ENCODE measurements around the gene MIPOL1.
A peak's percentile ranks its signal among the peaks of the same experiment; 100 is the strongest.
"Not testable (repeated sequence)": the region's sequence is repeated elsewhere in the genome, so short reads cannot be mapped to it uniquely, and the experiment has no call there.

The MIPOL1 gene, protein sequence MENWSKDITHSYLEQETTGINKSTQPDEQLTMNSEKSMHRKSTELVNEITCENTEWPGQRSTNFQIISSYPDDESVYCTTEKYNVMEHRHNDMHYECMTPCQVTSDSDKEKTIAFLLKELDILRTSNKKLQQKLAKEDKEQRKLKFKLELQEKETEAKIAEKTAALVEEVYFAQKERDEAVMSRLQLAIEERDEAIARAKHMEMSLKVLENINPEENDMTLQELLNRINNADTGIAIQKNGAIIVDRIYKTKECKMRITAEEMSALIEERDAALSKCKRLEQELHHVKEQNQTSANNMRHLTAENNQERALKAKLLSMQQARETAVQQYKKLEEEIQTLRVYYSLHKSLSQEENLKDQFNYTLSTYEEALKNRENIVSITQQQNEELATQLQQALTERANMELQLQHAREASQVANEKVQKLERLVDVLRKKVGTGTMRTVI

GRCh38 chr14:37197421-37198272 lies at the start of gene MIPOL1:
MIPOL1 (plus strand) TSS chr14:37197937; CDS start chr14:37247889, 49,952 bp downstream.
- peak; percentile 6 for DNase-seq (ENCODE audit: low spot score)

GRCh38 chr14:37150414-37150813 lies 47.3 kb upstream of the MIPOL1 start:
- no peak for DNase-seq (ENCODE audit: low spot score)

DNA sequence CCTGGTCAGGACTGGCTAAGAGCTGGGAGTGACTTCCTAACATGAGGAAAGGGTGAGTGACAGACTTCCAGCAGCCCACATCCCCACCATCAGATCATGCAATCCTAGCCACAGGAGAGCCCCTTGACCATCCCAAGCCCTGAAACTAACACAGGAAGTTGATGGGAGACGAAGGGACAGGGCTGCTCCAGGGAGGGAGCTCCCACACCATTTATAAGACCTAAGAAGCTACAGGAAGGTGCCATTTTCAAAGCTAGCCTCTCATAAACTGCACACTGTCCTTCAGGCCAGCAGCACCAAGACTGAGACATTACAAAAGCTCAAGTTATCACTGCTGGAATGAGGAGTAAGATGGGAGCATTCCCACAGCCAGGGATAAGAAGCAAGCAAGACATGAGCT lies 44.7 kb upstream of the MIPOL1 start:
- no peak for DNase-seq (ENCODE audit: low spot score)

DNA sequence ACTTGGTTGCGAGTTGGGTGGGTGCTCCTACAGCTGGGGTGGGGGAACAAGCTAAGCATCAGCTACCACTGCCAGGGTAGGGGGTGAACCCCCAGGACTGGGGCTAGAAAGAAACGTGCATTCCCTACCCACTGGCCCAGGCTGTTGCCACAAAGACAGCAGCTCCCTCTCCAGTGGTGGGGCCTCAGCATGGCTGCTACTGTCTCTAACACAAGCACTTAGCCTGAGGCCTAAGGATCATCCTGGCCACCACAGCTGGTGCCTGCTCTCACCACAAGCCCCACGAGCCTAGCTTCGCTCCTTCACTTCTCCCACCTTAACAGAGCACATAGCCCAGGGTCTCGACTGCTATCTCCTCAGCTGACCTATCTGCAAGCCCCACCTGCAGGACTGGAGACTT lies 44.3 kb upstream of the MIPOL1 start:
- DNase-seq (ENCODE audit: low spot score): no peak

- no peak for DNase-seq (ENCODE audit: low spot score)
Observed at GRCh38 chr14:37157987-37158386, 39.8 kb upstream of the MIPOL1 start.

DNA sequence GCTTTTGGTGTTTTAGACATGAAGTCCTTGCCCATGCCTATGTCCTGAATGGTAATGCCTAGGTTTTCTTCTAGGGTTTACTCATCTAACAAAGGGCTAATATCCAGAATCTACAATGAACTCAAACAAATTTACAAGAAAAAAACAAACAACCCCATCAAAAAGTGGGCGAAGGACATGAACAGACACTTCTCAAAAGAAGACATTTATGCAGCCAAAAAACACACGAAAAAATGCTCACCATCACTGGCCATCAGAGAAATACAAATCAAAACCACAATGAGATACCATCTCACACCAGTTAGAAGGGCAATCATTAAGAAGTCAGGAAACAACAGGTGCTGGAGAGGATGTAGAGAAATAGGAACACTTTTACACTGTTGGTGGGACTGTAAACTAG lies 35.4 kb upstream of the MIPOL1 start:
- DNase-seq (ENCODE audit: low spot score): not testable (repeated sequence)

DNA sequence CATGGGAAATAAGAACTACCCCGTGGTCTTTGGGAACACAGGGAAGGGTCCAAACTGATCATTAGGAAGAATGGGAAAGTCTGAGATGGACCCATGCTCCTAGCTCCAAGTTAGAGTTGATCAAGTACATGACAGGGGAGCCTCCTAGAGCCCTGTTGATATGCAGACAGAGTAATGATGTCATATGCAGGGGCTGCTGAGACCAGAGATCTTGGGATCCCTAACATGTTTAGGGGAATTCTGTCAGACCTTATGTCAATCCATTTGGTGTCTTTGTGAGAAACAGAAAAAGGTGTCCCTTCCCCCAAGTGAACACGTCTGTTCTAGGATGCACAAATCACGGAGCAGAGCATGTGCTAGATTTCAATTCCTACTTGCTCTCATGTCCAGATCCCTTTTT lies 31.9 kb upstream of the MIPOL1 start:
- no peak for DNase-seq (ENCODE audit: low spot score)

GRCh38 chr14:37167151-37168047 lies 30.3 kb upstream of the MIPOL1 start:
- no peak for DNase-seq (ENCODE audit: low spot score)

DNA sequence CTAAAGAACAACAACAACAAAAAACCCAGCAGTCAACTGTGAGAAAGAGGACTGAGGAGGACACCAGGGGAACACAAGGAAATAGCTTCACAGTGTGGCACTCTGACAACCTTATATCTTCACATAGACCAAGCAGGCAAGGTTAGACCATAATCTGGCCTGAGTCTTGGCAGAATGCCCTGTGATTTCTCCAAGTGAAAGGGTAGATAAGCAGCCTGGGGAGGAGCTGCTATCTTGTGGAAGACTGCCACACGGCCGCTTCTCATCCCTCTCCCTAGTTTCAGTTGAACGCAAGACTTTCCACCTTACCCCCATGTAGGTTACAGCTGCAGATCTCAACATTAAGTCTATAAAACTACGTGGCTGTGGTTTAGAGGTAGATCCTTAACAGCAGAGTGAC lies 29.0 kb upstream of the MIPOL1 start:
- no peak for DNase-seq (ENCODE audit: low spot score)

GRCh38 chr14:37170237-37170636 lies 27.5 kb upstream of the MIPOL1 start:
- no peak for DNase-seq (ENCODE audit: low spot score)

DNA sequence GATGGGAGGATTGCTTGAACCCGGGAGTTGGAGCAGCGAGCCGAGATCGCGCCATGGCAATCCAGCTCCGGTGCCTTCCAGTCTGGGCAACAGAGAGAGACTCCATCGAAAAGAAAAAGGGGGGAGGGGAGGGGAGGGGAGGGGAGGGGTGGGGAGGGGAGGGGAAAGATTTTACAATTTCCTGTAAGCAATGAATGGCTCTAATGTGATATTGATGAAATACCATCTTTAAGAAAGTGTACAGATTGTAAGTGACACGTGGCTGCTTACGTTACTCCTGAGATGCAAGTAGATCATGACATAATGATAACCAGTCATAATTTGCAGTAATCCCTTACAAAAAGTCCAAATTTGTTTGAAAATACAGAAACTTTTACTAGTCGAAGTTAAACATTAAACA lies 26.7 kb upstream of the MIPOL1 start:
- DNase-seq (ENCODE audit: low spot score): no peak

DNA sequence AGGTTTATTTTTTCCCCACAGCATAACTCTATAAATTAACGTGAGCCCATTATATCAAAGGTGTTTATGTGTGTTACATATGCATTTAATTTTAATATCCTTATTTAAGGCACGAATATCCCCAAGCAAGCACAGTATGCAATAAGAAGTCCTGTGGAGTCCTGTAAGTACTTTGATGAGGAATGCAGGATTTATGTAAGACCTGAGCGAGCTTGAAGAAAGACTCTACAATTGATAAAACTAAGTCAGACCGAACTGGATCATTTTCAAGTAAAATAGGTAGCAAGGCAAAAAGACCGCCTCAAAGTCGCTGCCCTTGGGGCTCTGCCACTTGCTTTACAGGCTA lies 26.1 kb upstream of the MIPOL1 start:
- DNase-seq (ENCODE audit: low spot score): no peak

DNA sequence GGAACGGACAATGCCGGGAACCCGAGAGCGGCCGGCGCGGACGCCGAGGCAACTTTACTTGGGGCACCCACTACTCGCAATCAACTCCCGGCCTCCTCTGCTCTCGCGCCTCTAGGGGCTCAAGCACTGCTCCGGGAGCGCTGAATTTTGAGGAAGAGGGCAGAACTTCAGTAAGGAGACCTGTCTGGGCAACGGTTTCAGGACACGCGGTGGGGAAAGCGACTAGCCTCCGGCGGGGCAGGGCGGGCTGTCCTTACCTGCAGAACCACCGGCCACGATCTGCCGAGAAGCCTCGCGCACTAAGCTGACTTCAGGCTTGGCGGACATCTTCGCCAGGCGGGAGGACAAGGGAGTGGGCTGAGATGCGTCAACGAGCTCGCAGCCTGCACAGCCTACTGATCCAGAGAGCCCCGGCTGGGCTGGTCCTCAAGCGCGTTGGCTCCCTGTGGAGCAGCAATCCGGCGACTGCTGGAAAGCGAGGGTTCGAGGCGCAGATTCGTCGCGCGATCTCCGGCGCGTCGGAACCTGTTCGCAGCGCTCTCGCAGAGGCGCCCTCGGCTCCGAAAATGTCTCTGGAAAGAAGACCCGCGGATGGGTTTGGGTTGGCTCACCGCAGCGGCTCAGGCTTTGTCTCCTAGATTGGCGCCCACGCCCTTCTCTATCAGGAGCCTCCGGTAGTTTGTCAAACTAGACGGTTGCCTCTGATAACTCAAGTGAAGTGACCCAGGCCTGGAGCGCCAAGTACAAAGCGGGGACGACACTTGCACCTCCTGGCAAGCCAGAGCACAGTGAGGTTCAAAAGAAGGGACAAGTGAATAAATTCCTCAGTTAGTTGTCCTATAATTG lies 25.5 kb upstream of the MIPOL1 start, which contains the start of gene SLC25A21:
Gene SLC25A21 (minus strand): TSS at position 583 of the 846 bp plus-strand sequence.
- DNase-seq (ENCODE audit: low spot score): no peak

DNA sequence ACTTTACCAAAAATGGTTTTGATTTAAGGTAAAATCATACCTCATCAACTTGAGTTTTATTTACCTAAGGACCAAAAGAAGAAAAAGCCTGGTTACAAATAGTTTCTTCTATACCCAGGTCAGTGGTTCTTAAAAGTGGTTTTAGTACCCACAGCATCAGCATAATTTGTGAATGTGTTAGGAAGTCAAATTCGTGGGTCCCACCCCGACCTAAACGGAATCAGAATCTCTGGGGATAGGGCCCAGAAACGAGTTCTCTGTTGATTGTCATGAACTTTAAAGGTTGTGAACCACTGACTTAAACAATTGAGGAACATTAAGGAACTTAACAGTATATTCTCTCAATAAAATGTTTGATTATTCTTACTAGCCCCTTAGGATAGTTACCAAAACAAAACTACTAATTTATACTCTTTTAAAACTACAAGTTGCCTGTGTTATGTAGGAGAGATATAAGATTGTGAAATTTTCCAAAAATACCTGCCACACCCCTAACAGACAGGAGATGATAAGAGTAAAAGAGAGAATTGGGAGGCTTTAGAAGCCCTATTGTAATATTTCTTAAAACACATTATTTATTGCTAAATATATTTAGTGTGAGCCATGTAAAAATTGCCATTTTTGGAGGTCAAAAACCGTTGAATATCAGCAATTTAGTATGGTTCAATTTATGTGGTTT lies 24.7 kb upstream of the MIPOL1 start:
- no peak for DNase-seq (ENCODE audit: low spot score)

GRCh38 chr14:37179896-37180502 lies 17.7 kb upstream of the MIPOL1 start:
- no peak for DNase-seq (ENCODE audit: low spot score)

GRCh38 chr14:37180886-37181285 lies 16.9 kb upstream of the MIPOL1 start:
- DNase-seq (ENCODE audit: low spot score): not testable (repeated sequence)

- DNase-seq (ENCODE audit: low spot score): no peak
Observed at GRCh38 chr14:37181441-37181840, 16.3 kb upstream of the MIPOL1 start.

GRCh38 chr14:37184520-37184919 lies 13.2 kb upstream of the MIPOL1 start:
- not testable (repeated sequence) for DNase-seq (ENCODE audit: low spot score)

DNA sequence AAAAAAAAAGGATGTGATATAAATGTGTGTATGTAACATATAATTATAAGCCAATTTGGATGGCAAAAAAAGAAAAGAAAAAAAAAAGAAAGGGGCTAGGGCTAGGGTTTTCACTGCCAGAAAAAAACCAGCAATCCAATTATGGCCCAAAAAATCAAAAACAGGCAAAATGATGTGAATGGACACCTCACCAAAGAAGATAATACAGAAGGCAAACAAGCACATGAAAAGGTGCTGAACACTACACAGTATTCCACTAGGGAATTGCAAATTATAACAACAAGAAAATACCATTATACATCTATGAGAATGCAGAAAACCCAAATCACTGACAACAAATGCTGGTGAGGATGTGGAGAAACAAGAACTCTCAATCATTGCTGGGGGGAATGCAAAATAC lies 12.1 kb upstream of the MIPOL1 start:
- DNase-seq (ENCODE audit: low spot score): no peak

DNA sequence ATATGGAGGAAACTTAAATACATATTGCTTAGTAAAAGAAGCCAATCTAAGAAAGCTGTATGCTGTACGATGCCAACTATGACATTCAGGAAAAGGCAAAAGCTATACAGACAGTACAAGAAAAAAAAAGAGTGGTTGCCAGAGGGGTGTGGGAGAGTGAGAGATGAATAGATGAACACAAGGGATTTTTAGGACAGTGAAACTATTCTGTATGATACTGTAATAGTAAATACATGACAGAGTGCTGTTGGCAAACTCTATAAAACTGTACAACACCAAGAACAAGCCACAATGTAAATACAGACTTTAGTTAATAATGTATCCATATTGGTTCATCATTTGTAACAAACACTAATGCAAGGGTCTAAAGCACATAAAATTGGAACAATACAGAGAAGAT lies 10.9 kb upstream of the MIPOL1 start:
- no peak for DNase-seq (ENCODE audit: low spot score)

All from CD4-positive, alpha-beta T cell treated with Interleukin-15 for 4 hours (primary cell).